Parathyroid adenoma (tissue), 2 donors: ENCODE measurements around the gene BANP.

Source experiments
- H2AFZ ChIP-seq: fragments of 300-600 bp; sonication (generic); one replicate; pipeline ENCODE4 v1.7.0; 2017; ENCODE audit warnings: antibody characterized with exemption, mild to moderate bottlenecking
- H3K27ac ChIP-seq: fragments of 300-600 bp; sonication (generic); one replicate; pipeline ENCODE4 v1.7.0; 2017
- H3K27me3 ChIP-seq: fragments of 300-600 bp; sonication (generic); one replicate; pipeline ENCODE4 v1.7.0; 2017; ENCODE audit warnings: low read length; ENCODE audit not compliant: control insufficient read depth, insufficient read depth
- H3K36me3 ChIP-seq: fragments of 300-600 bp; sonication (generic); one replicate; pipeline ENCODE4 v1.7.0; 2017; ENCODE audit warnings: low read length; ENCODE audit not compliant: control insufficient read depth, insufficient read depth
- H3K4me1 ChIP-seq: fragments of 300-600 bp; sonication (generic); one replicate; pipeline ENCODE4 v1.7.0; 2017; ENCODE audit warnings: control low read depth
- H3K4me2 ChIP-seq: fragments of 300-600 bp; sonication (generic); one replicate; pipeline ENCODE4 v1.7.0; 2017; ENCODE audit warnings: low read length
- H3K4me3 ChIP-seq: fragments of 300-600 bp; sonication (generic); one replicate; pipeline ENCODE4 v1.7.0; 2017; ENCODE audit warnings: low read depth, low read length
- H3K79me2 ChIP-seq: fragments of 300-600 bp; sonication (generic); one replicate; pipeline ENCODE4 v1.7.0; 2017; ENCODE audit warnings: control low read depth
- H3K9ac ChIP-seq: fragments of 300-600 bp; sonication (generic); one replicate; pipeline ENCODE4 v1.7.0; 2017; ENCODE audit warnings: mild to moderate bottlenecking
- H3K9me3 ChIP-seq: fragments of 300-600 bp; sonication (generic); one replicate; pipeline ENCODE4 v1.7.0; 2017; ENCODE audit warnings: low read length; ENCODE audit not compliant: control insufficient read depth
- TF ChIP-seq, protein P1 (sequence below): fragments of 300-600 bp; sonication (generic); IDR thresholded peaks from one replicate; pipeline ENCODE4 v1.7.0; 2017; ENCODE audit warnings: antibody characterized with exemption, mild to moderate bottlenecking
- donor health status: primary hyperparathyroidism.

Gene BANP

DNA sequence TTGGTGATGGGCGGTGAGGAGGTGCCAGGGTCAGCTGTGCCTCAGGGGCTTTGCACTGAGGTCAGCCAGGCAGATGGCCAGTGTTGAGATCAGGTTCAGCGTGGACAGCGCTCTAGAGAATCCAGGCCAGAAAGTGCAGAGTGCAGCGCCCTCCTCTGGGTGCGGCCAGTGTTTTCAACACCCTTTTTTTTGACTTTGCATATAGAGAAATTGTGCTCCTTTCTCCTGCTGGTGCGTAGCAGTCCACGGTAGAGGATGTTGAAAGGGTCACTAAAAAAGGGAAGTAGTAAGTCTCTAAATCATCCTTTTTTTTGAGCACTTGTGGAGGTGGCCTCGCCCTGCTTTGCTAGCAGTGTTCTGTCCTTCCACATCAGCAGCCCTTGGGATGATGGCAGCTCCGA, 53.9 kb downstream of the BANP start:
- Histone ChIP-seq H3K9me3 (no peaks in the 10 kb centered on the region), H3K36me3 (no peaks in the 10 kb centered on the region), H3K27ac (no peak overlapping the region), H3K4me3 (no peak overlapping the region), H3K27me3 (no peaks in the 10 kb centered on the region), H3K9ac (no peak overlapping the region), H3K4me2 (no peak overlapping the region), H2AFZ (no peak overlapping the region), H3K4me1 (no peaks in the 10 kb centered on the region), H3K79me2 (peaks cover 18% of the 10 kb centered on the region)
- TF ChIP-seq, protein P1, sequence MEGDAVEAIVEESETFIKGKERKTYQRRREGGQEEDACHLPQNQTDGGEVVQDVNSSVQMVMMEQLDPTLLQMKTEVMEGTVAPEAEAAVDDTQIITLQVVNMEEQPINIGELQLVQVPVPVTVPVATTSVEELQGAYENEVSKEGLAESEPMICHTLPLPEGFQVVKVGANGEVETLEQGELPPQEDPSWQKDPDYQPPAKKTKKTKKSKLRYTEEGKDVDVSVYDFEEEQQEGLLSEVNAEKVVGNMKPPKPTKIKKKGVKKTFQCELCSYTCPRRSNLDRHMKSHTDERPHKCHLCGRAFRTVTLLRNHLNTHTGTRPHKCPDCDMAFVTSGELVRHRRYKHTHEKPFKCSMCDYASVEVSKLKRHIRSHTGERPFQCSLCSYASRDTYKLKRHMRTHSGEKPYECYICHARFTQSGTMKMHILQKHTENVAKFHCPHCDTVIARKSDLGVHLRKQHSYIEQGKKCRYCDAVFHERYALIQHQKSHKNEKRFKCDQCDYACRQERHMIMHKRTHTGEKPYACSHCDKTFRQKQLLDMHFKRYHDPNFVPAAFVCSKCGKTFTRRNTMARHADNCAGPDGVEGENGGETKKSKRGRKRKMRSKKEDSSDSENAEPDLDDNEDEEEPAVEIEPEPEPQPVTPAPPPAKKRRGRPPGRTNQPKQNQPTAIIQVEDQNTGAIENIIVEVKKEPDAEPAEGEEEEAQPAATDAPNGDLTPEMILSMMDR: peak; percentile 8

DNA sequence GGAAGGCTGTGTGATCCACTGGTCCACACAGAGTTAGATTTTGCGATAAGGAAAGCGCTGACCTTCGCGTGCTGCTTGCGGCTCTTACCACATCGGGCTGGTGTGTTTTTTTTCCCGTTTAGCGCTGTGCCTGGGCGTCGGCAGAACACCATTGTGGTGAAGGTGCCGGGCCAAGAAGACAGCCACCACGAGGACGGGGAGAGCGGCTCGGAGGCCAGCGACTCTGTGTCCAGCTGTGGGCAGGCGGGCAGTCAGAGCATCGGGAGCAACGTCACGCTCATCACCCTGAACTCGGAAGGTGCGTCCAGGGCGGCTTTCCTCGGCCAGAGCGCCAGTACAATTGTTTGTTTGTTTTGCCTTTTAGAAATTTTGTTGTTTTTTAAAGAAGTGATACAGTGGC, 54.7 kb downstream of the BANP start:
- Histone ChIP-seq H3K36me3 (no peaks in the 10 kb centered on the region), H3K4me3 (no peak overlapping the region), H3K9me3 (no peaks in the 10 kb centered on the region), H3K27ac (no peak overlapping the region), H2AFZ (no peak overlapping the region), H3K4me2 (no peak overlapping the region), H3K79me2 (peaks cover 18% of the 10 kb centered on the region), H3K4me1 (no peaks in the 10 kb centered on the region), H3K27me3 (no peaks in the 10 kb centered on the region), H3K9ac (no peak overlapping the region)
- TF ChIP-seq, protein P1: no peak

DNA sequence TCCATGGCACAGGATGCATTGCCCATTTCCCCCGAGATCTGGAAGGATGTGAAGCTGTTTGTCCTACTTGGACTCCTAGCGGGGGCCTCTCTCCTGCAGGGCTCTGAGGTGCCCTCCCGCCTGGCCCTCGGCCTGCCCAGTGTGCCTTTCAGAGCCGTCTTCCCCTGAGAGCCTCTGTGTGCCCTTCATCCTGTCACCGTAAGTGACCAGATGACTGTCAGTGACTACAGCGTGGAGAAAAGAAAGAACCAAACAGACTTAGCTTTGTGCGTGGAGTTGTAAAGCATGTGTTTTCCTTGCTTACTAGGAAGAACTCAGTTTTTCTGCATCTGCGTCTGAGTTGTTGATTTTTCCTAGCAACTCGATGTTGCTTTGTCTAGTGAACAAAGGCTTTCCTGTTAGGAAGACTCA, 56.1 kb downstream of the BANP start:
- Histone ChIP-seq H3K36me3 (no peaks in the 10 kb centered on the region), H3K79me2 (peaks cover 16% of the 10 kb centered on the region)
- TF ChIP-seq, protein P1: no peak

DNA sequence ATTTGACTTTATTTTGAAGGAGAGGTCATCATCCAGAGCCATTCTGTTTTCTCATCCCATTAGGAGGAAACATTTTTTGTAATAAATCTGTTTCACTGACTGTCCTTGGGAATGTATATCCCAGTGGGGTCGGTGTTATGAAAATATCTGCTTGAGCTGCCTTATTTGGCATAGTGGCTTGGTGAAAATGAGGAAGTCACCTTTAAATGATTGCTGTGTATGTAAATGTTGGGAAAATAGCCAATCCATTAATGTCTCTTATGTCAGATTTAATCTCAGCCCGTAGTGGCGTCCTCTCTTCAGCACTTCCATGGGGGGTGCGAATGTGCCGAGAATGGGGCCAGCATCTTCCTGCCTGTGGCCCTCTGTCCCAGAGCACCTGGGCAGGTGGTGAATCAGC, 57.6 kb downstream of the BANP start:
- H3K9ac ChIP-seq: no peak overlapping the region
- H3K79me2 ChIP-seq: peaks cover 8% of the 10 kb centered on the region
- H3K4me1 ChIP-seq: no peaks in the 10 kb centered on the region
- H3K36me3 ChIP-seq: no peaks in the 10 kb centered on the region
- H3K9me3 ChIP-seq: no peaks in the 10 kb centered on the region
- TF ChIP-seq, protein P1: no peak
- H2AFZ ChIP-seq: no peak overlapping the region
- H3K4me2 ChIP-seq: no peak overlapping the region
- no peak overlapping the region for H3K27ac ChIP-seq
- H3K4me3 ChIP-seq: no peak overlapping the region
- no peaks in the 10 kb centered on the region for H3K27me3 ChIP-seq

More for the DNA sequence above, 56.1 kb downstream of the BANP start:
- no peak overlapping the region for H3K9ac ChIP-seq
- H3K27ac ChIP-seq: no peak overlapping the region
- no peak overlapping the region for H3K4me3 ChIP-seq
- H3K27me3 ChIP-seq: no peaks in the 10 kb centered on the region
- no peaks in the 10 kb centered on the region for H3K4me1 ChIP-seq
- H2AFZ ChIP-seq: no peak overlapping the region
- H3K4me2 ChIP-seq: no peak overlapping the region
- no peaks in the 10 kb centered on the region for H3K9me3 ChIP-seq

DNA sequence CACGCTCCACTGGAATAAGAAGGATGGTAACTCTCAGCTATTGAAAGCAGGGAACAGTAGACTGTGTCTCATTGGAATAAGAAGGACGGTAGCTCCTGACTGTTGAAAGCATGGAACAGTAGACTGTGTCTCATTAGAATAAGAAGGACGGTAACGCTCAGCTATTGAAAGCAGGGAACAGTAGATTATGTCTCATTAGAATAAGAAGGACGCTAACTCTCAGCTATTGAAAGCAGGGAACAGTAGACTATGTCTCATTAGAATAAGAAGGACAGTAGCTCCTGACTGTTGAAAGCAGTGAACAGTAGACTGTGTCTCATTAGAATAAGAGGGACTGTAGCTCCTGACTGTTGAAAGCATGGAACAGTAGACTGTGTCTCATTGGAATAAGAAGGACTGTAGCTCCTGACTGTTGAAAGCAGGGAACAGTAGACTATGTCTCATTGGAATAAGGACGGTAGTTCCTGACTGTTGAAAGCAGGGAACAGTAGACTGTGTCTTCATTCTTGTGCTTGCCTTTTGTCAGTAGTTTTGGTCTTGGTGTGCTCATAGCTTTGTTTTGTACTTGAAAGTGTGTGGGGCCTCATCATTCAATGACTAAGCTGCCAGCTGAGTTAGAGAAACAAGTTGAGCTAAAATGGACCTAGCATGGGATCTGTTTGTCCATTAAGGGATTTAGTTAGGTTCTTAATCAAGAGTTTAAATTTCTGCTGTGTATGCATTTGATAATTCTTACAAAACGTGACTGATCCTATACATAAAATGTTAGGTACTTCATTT, 58.5 kb downstream of the BANP start:
- Histone ChIP-seq H3K36me3 (no peaks in the 10 kb centered on the region), H3K27ac (no peak overlapping the region), H3K79me2 (peaks cover 13% of the 10 kb centered on the region), H3K4me2 (no peak overlapping the region), H2AFZ (no peak overlapping the region), H3K27me3 (no peaks in the 10 kb centered on the region), H3K9me3 (no peaks in the 10 kb centered on the region), H3K4me3 (no peak overlapping the region), H3K9ac (no peak overlapping the region), H3K4me1 (no peaks in the 10 kb centered on the region)
- TF ChIP-seq, protein P1: no peak
